ENCODE measurements around the gene CPNE7. TPM values are rescaled to one million over a fixed set of nuclear protein-coding genes. Genes with fewer than 3 reads are reported as not detected.

Gene CPNE7
- total and polyA plus RNA-seq, 2 of the 13 experiments (the other 11 are each of a cell fraction or from before 2014, with no cell fraction given) = 0.59 TPM; not detected in 1

DNA sequence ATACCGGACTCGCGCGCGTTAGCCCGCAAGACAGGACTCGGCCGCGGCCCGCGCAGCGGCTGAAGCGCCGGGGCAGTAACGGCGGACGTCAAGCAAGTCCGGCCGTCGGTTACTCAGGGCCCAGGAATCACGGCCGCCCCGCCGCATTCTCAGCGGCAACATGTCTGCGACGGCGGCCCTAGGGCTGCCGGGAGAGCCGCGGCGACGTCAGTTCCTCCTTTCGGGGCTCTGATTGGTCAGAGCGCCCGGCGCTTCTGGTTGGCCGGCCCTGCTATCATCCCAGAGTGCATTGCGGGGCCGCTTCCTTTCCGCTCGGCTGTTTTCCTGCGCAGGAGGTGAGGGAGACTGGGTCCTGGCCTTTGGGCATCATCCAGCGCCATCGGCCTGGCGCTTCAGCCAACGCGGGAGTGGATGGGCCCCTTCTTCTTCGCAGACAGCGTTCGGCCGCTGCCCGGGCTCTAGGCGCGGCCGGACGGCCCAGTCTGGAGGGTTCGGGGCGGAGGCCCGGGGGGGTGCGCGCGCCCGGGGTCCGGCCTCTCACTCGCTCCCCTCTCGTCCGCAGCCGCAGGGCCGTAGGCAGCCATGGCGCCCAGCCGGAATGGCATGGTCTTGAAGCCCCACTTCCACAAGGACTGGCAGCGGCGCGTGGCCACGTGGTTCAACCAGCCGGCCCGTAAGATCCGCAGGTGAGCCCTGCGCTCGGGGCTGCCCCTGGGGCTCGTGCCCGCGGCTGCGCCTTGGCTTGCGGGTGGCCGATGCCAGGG, 15.0 kb upstream of the CPNE7 start, which contains the start of gene RPL13 (continued):
- TF ChIP-seq, protein P1, sequence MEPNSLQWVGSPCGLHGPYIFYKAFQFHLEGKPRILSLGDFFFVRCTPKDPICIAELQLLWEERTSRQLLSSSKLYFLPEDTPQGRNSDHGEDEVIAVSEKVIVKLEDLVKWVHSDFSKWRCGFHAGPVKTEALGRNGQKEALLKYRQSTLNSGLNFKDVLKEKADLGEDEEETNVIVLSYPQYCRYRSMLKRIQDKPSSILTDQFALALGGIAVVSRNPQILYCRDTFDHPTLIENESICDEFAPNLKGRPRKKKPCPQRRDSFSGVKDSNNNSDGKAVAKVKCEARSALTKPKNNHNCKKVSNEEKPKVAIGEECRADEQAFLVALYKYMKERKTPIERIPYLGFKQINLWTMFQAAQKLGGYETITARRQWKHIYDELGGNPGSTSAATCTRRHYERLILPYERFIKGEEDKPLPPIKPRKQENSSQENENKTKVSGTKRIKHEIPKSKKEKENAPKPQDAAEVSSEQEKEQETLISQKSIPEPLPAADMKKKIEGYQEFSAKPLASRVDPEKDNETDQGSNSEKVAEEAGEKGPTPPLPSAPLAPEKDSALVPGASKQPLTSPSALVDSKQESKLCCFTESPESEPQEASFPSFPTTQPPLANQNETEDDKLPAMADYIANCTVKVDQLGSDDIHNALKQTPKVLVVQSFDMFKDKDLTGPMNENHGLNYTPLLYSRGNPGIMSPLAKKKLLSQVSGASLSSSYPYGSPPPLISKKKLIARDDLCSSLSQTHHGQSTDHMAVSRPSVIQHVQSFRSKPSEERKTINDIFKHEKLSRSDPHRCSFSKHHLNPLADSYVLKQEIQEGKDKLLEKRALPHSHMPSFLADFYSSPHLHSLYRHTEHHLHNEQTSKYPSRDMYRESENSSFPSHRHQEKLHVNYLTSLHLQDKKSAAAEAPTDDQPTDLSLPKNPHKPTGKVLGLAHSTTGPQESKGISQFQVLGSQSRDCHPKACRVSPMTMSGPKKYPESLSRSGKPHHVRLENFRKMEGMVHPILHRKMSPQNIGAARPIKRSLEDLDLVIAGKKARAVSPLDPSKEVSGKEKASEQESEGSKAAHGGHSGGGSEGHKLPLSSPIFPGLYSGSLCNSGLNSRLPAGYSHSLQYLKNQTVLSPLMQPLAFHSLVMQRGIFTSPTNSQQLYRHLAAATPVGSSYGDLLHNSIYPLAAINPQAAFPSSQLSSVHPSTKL (CRISPR knock-in tag; IDR thresholded peaks at IDR 0.05) = peak; percentile 58
- TF ChIP-seq, protein P2, sequence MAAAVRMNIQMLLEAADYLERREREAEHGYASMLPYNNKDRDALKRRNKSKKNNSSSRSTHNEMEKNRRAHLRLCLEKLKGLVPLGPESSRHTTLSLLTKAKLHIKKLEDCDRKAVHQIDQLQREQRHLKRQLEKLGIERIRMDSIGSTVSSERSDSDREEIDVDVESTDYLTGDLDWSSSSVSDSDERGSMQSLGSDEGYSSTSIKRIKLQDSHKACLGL (CRISPR knock-in tag; IDR thresholded peaks at IDR 0.05) = peak; percentile 93
- TF ChIP-seq RFXANK (CRISPR knock-in tag; IDR thresholded peaks at IDR 0.05) (peak; percentile 94), POGZ (CRISPR knock-in tag; IDR thresholded peaks at IDR 0.05) (peak; percentile 62), ZSCAN25 (CRISPR knock-in tag; IDR thresholded peaks at IDR 0.05) (peak; percentile 84), ZNF878 (CRISPR knock-in tag; IDR thresholded peaks at IDR 0.05) (peak; percentile 81; the same call in 1 of the 2 replicates), ZNF678 (CRISPR knock-in tag; IDR thresholded peaks at IDR 0.05) (peak; percentile 93), MED8 (CRISPR knock-in tag; IDR thresholded peaks at IDR 0.05; ENCODE audit: insufficient replicate concordance) (peak; percentile 93), BCL6 (CRISPR knock-in tag; IDR thresholded peaks at IDR 0.05) (peak; percentile 75), HCFC1 (IDR thresholded peaks at IDR 0.05; ENCODE audit: low read depth, low read length) (peak; percentile 47; the same call in 1 of the 2 replicates), SNRNP70 (IDR thresholded peaks at IDR 0.05; ENCODE audit: low read depth, low read length) (peak; percentile 87), ZNF121 (CRISPR knock-in tag; IDR thresholded peaks at IDR 0.05) (peak; percentile 64), ZNF124 (CRISPR knock-in tag; IDR thresholded peaks at IDR 0.05) (peak; percentile 94), HNRNPUL1 (IDR thresholded peaks at IDR 0.05; ENCODE audit: low read depth, low read length) (peak; percentile 75; the same call in 1 of the 2 replicates), ZNF761 (CRISPR knock-in tag; conservative IDR thresholded peaks at IDR 0.05) (peak; percentile 91), PHB2 (IDR thresholded peaks at IDR 0.05; ENCODE audit: partially characterized antibody) (no peak), SRF (IDR thresholded peaks at IDR 0.05; ENCODE audit: low read depth, low read length) (peak; percentile 35; the same call in 1 of the 2 replicates)
- TF ChIP-seq, protein P3, sequence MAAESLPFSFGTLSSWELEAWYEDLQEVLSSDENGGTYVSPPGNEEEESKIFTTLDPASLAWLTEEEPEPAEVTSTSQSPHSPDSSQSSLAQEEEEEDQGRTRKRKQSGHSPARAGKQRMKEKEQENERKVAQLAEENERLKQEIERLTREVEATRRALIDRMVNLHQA (CRISPR knock-in tag; IDR thresholded peaks at IDR 0.05) = 0 out of 2 replicates have a peak, but pooled peaks have one; percentile 26
- TF ChIP-seq, protein P4, sequence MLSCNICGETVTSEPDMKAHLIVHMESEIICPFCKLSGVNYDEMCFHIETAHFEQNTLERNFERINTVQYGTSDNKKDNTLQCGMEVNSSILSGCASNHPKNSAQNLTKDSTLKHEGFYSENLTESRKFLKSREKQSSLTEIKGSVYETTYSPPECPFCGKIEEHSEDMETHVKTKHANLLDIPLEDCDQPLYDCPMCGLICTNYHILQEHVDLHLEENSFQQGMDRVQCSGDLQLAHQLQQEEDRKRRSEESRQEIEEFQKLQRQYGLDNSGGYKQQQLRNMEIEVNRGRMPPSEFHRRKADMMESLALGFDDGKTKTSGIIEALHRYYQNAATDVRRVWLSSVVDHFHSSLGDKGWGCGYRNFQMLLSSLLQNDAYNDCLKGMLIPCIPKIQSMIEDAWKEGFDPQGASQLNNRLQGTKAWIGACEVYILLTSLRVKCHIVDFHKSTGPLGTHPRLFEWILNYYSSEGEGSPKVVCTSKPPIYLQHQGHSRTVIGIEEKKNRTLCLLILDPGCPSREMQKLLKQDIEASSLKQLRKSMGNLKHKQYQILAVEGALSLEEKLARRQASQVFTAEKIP (CRISPR knock-in tag; IDR thresholded peaks at IDR 0.05; ENCODE audit: borderline replicate concordance) = no peak
- TF ChIP-seq, protein P5, sequence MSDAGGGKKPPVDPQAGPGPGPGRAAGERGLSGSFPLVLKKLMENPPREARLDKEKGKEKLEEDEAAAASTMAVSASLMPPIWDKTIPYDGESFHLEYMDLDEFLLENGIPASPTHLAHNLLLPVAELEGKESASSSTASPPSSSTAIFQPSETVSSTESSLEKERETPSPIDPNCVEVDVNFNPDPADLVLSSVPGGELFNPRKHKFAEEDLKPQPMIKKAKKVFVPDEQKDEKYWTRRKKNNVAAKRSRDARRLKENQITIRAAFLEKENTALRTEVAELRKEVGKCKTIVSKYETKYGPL (CRISPR knock-in tag; IDR thresholded peaks at IDR 0.05) = peak; percentile 47; the same call in 1 of the 2 replicates
- TF ChIP-seq, protein P6, sequence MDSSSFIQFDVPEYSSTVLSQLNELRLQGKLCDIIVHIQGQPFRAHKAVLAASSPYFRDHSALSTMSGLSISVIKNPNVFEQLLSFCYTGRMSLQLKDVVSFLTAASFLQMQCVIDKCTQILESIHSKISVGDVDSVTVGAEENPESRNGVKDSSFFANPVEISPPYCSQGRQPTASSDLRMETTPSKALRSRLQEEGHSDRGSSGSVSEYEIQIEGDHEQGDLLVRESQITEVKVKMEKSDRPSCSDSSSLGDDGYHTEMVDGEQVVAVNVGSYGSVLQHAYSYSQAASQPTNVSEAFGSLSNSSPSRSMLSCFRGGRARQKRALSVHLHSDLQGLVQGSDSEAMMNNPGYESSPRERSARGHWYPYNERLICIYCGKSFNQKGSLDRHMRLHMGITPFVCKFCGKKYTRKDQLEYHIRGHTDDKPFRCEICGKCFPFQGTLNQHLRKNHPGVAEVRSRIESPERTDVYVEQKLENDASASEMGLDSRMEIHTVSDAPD (CRISPR knock-in tag; IDR thresholded peaks at IDR 0.05) = 0 out of 2 replicates have a peak, but pooled peaks have one; percentile 35

Data from HepG2 (cell line).